PC-3 (cell line): ENCODE data around the gene ULK4. TPM values are rescaled to one million over a fixed set of nuclear protein-coding genes. Genes with fewer than 3 reads are reported as not detected.

Experiments
- ATAC-seq: fragments of 200-7000 bp; cut with Tn5 transposase; 2 replicates; pipeline ENCODE4 v1.9.1; 2020; ENCODE audit warnings: mild to moderate bottlenecking, moderate library complexity
- BruUV-seq: library from RNA; stranded (reverse); fragments of 400-500 nt; replicated peaks from 2 replicates; lab custom pipeline; 2021; lab: Mats Ljungman, UMichigan
- CTCF ChIA-PET: fragments of 300-600 bp; sonication (Branson Sonifier 250); formaldehyde crosslinking; loops from one replicate; lab custom pipeline; 2022; ENCODE audit warnings: antibody characterized with exemption; lab: Charles Lee
- POLR2A ChIA-PET: fragments of 300-600 bp; sonication (Branson Sonifier 250); formaldehyde crosslinking; loops from one replicate; lab custom pipeline; 2022; ENCODE audit warnings: antibody characterized with exemption; ENCODE audit not compliant: unreplicated experiment; lab: Charles Lee
- DNase-seq: peaks from one replicate; pipeline ENCODE4 v3.0.0-alpha.2; 2015
- H2AFZ ChIP-seq: fragments of 300-600 bp; sonication (generic); 2 replicates; pipeline ENCODE4 v1.6.0; 2016; ENCODE audit warnings: antibody characterized with exemption, low read length
- H3F3A ChIP-seq: fragments of 300-600 bp; sonication (generic); one replicate; pipeline ENCODE4 v1.6.0; 2017; ENCODE audit warnings: antibody characterized with exemption, low read length, control low read depth, mild to moderate bottlenecking; ENCODE audit not compliant: unreplicated experiment
- H3K27ac ChIP-seq: fragments of 300-600 bp; sonication (generic); 2 replicates; pipeline ENCODE4 v1.5.1; 2016; ENCODE audit warnings: mild to moderate bottlenecking, low read length
- H3K27me3 ChIP-seq: fragments of 300-600 bp; sonication (generic); 2 replicates; pipeline ENCODE4 v1.6.1; 2016; ENCODE audit warnings: low read length, mixed read lengths
- H3K36me3 ChIP-seq: fragments of 300-600 bp; sonication (generic); 2 replicates; pipeline ENCODE4 v1.6.1; 2016; ENCODE audit warnings: low read depth, mixed run types, low read length, mixed read lengths
- H3K4me1 ChIP-seq: fragments of 300-600 bp; sonication (generic); 2 replicates; pipeline ENCODE4 v1.5.1; 2016; ENCODE audit warnings: low read length; ENCODE audit not compliant: insufficient read depth
- H3K4me2 ChIP-seq: fragments of 300-600 bp; sonication (generic); 2 replicates; pipeline ENCODE4 v1.6.0; 2016; ENCODE audit warnings: low read length
- H3K4me3 ChIP-seq: fragments of 300-600 bp; sonication (generic); 2 replicates; pipeline ENCODE4 v1.5.1; 2016; ENCODE audit warnings: mild to moderate bottlenecking, low read length, mixed read lengths
- H3K79me2 ChIP-seq: fragments of 300-600 bp; sonication (generic); 2 replicates; pipeline ENCODE4 v1.6.1; 2017; ENCODE audit warnings: low read length, mixed read lengths
- H3K9ac ChIP-seq: fragments of 300-600 bp; sonication (generic); 2 replicates; pipeline ENCODE4 v1.6.0; 2016; ENCODE audit warnings: mild to moderate bottlenecking, low read length
- H3K9me2 ChIP-seq: fragments of 300-600 bp; sonication (generic); replicated peaks from 2 replicates; pipeline ENCODE4 v1.6.1; 2016; ENCODE audit warnings: mixed run types, low read length, mixed read lengths
- H3K9me3 ChIP-seq: fragments of 300-600 bp; sonication (generic); 2 replicates; pipeline ENCODE4 v1.6.1; 2016; ENCODE audit warnings: low read length, mixed read lengths
- H4K20me1 ChIP-seq: fragments of 300-600 bp; sonication (generic); 2 replicates; pipeline ENCODE4 v1.6.1; 2016; ENCODE audit warnings: low read length, mixed read lengths
- CTCF ChIP-seq: fragments of 300-600 bp; sonication (generic); conservative IDR thresholded peaks from 2 replicates; pipeline ENCODE4 v1.5.1; 2017; ENCODE audit warnings: antibody characterized with exemption, low read depth, mild to moderate bottlenecking, low read length
- EZH2 ChIP-seq: fragments of 300-600 bp; sonication (generic); IDR thresholded peaks from one replicate; pipeline ENCODE4 v1.6.1; 2017; ENCODE audit warnings: antibody characterized with exemption, mild to moderate bottlenecking, low read length; ENCODE audit not compliant: unreplicated experiment
- EZH2phosphoT487 ChIP-seq: fragments of 300-600 bp; sonication (generic); IDR thresholded peaks from 2 replicates; pipeline ENCODE4 v1.6.1; 2018; ENCODE audit warnings: mild to moderate bottlenecking, antibody characterized with exemption, low read length, borderline replicate concordance
- intact Hi-C: fragments of 100-400 bp; cut with micrococcal nuclease; formaldehyde crosslinking; loops from 2 replicates; pipeline ENCODE4 v1.9.0; 2023
- total RNA-seq: library from RNA; depleted of rRNA; stranded (reverse); fragments of >200 nt; gene quantifications from 2 replicates; pipeline ENCODE4 v1.2.3, GENCODE V29; 2014

Gene ULK4
- total RNA-seq, 1 experiment from 2014 or later, result 4.8 TPM

GRCh38 chr3:41244620-41245336 is 717.1 kb downstream of the ULK4 start:
- Histone ChIP-seq H2AFZ (no peak overlapping the region), H3K27me3 (no peaks in the 10 kb centered on the region), H3K79me2 (no peaks in the 10 kb centered on the region), H3F3A (no peaks in the 10 kb centered on the region), H3K4me1 (no peaks in the 10 kb centered on the region), H3K4me3 (no peak overlapping the region), H4K20me1 (no peaks in the 10 kb centered on the region), H3K9me3 (no peaks in the 10 kb centered on the region), H3K9me2 (no peaks in the 10 kb centered on the region), H3K9ac (no peak overlapping the region), H3K36me3 (peaks cover 20% of the 10 kb centered on the region), H3K4me2 (no peak overlapping the region), H3K27ac (no peak overlapping the region)
- ATAC-seq, result 0 out of 2 replicates have a peak, but pooled peaks have one; percentile 16
- TF ChIP-seq CTCF (no peak), EZH2phosphoT487 (no peak), EZH2 (no peak)
- no TSS peak for BruUV-seq
- POLR2A ChIA-PET, result no interaction called here
- CTCF ChIA-PET, result no interaction called here
- no peak for DNase-seq
- intact Hi-C loops, result no loop called here

GRCh38 chr3:41243183-41243582 is 718.7 kb downstream of the ULK4 start:
- Histone ChIP-seq H3K27me3 (no peaks in the 10 kb centered on the region), H3K9me2 (no peaks in the 10 kb centered on the region), H3K27ac (no peak overlapping the region), H3K79me2 (no peaks in the 10 kb centered on the region), H3K36me3 (peaks cover 34% of the 10 kb centered on the region), H3K9ac (no peak overlapping the region), H3F3A (no peaks in the 10 kb centered on the region), H4K20me1 (no peaks in the 10 kb centered on the region), H3K9me3 (no peaks in the 10 kb centered on the region), H3K4me3 (no peak overlapping the region), H2AFZ (no peak overlapping the region), H3K4me1 (no peaks in the 10 kb centered on the region), H3K4me2 (no peak overlapping the region)
- ChIA-PET POLR2A (no interaction called here), CTCF (no interaction called here)
- ATAC-seq (no peak), DNase-seq (no peak)
- TF ChIP-seq CTCF (no peak), EZH2 (no peak), EZH2phosphoT487 (no peak)
- no TSS peak for BruUV-seq
- intact Hi-C loops, result loop anchor here (2.0 kb wide), 1 partner anchor 14 kb away; no protein-coding TSS in a partner anchor

DNA sequence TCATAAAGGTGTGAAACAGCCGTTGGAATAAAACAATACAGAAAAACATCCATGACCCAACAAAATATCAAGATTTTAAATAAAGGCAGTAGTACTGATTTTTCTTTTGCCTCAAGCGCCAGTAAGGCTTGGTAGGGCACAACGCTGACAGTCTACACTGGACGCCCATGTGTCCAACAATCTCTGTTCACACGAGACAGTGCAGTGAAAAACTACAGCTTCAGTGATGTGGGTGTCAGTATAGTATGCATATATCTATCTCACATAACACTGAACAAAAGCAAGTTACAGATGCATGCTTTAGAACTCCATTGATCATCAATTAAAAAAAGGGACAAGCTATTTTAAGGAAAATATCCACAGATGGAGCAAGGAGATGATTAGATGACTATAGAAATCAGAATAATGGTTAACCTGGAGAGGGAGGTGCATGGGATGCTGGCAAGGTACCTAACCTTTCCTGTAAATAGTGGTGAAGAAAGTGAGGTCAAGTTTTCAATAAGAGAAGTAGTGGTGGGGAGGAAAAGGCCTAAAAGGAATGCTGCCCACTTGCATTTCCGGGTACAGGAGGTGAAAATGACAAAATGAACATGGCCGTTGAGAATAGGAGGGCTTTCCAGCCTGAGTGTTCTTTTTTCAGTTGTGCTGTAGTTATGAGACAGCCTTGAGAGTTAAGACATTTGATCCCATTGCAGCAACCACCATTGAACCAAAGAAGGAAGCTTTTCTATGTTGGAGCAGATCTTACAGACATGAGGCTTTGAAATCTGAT is 719.9 kb downstream of the ULK4 start:
- Histone ChIP-seq H3K4me3 (no peak overlapping the region), H3K4me2 (no peak overlapping the region), H3K27me3 (no peaks in the 10 kb centered on the region), H3K4me1 (no peaks in the 10 kb centered on the region), H3K27ac (no peak overlapping the region), H3K9ac (no peak overlapping the region), H2AFZ (no peak overlapping the region), H3F3A (no peaks in the 10 kb centered on the region), H3K79me2 (no peaks in the 10 kb centered on the region), H4K20me1 (no peaks in the 10 kb centered on the region), H3K9me3 (no peaks in the 10 kb centered on the region), H3K9me2 (no peaks in the 10 kb centered on the region), H3K36me3 (peaks cover 46% of the 10 kb centered on the region)
- ATAC-seq, result no peak
- intact Hi-C loops, result loop anchor here (2.0 kb wide), 1 partner anchor 15 kb away; no protein-coding TSS in a partner anchor
- no peak for TF ChIP-seq CTCF
- no peak for TF ChIP-seq EZH2phosphoT487
- TF ChIP-seq EZH2, result no peak
- DNase-seq, result no peak
- BruUV-seq, result no TSS peak
- CTCF ChIA-PET, result no interaction called here
- POLR2A ChIA-PET, result no interaction called here
